ENCODE data around the gene LRRC51. TPM values are rescaled to one million over a fixed set of nuclear protein-coding genes. Genes with fewer than 3 reads are reported as not detected.
A peak's percentile ranks its signal among the peaks of the same experiment; 100 is the strongest.

LRRC51 gene
- total RNA-seq, 2 donors from 2014 or later: 3.9 to 5.0 TPM

- intact Hi-C loops (cut with DNase I): no loop called here
- no peak for DNase-seq
Measured at GRCh38 chr11:72067266-72067665, 13.4 kb upstream of the LRRC51 start.

GRCh38 chr11:72067676-72068075 is 13.0 kb upstream of the LRRC51 start:
- intact Hi-C loops (cut with DNase I): no loop called here
- ATAC-seq: no peak
- no peak for DNase-seq

More at GRCh38 chr11:72067266-72067665, 13.4 kb upstream of the LRRC51 start:
- no peak for ATAC-seq

GRCh38 chr11:72069200-72069599 is 11.4 kb upstream of the LRRC51 start:
- DNase-seq (no peak), ATAC-seq (peak; percentile 13 to 21)
- intact Hi-C loops (cut with DNase I): no loop called here

GRCh38 chr11:72069787-72070251 is 10.8 kb upstream of the LRRC51 start:
- intact Hi-C loops (cut with DNase I): no loop called here
- DNase-seq (peak; percentile 89), ATAC-seq (peak; percentile 96 to 100)

GRCh38 chr11:72070491-72070890 is 10.2 kb upstream of the LRRC51 start:
- intact Hi-C loops (cut with DNase I): no loop called here
- no peak for DNase-seq
- no peak for ATAC-seq

- ATAC-seq (no peak), DNase-seq (no peak)
- intact Hi-C loops (cut with DNase I): no loop called here
Measured at GRCh38 chr11:72072348-72072747, 8.3 kb upstream of the LRRC51 start.

- intact Hi-C loops (cut with DNase I): loop anchor here in 1 of 2 donors (5.0 kb wide), 1 partner anchor 33 kb away; no protein-coding TSS in a partner anchor
- no peak for DNase-seq
- ATAC-seq: no peak
Measured at GRCh38 chr11:72075109-72075508, 5.5 kb upstream of the LRRC51 start.

GRCh38 chr11:72075756-72076155 is 4.9 kb upstream of the LRRC51 start:
- intact Hi-C loops (cut with DNase I): loop anchor here in 1 of 2 donors (5.0 kb wide), 1 partner anchor 33 kb away; no protein-coding TSS in a partner anchor
- DNase-seq (no peak), ATAC-seq (no peak)

- ATAC-seq (no peak), DNase-seq (no peak)
- intact Hi-C loops (cut with DNase I): loop anchor here in 1 of 2 donors (5.0 kb wide), 1 partner anchor 36 kb away; no protein-coding TSS in a partner anchor
Measured at GRCh38 chr11:72078477-72078876, 2.2 kb upstream of the LRRC51 start.

GRCh38 chr11:72079819-72080325 is 778 bp upstream of the LRRC51 start:
- ATAC-seq (peak; percentile 32 to 57), DNase-seq (no peak)
- intact Hi-C loops (cut with DNase I): loop anchor here in 1 of 2 donors (5.0 kb wide), 1 partner anchor 38 kb away; no protein-coding TSS in a partner anchor

GRCh38 chr11:72081184-72081644 is 564 bp downstream of the LRRC51 start:
- no peak for DNase-seq
- ATAC-seq: no peak
- intact Hi-C loops (cut with DNase I): no loop called here

- ATAC-seq (no peak), DNase-seq (no peak)
- intact Hi-C loops (cut with DNase I): no loop called here
Measured at GRCh38 chr11:72081821-72082453, 1.3 kb downstream of the LRRC51 start.

GRCh38 chr11:72083414-72083813 is 2.8 kb downstream of the LRRC51 start:
- DNase-seq: no peak
- intact Hi-C loops (cut with DNase I): no loop called here
- ATAC-seq: no peak

- intact Hi-C loops (cut with DNase I): no loop called here
- no peak for DNase-seq
- no peak for ATAC-seq
Measured at GRCh38 chr11:72084076-72084475, 3.4 kb downstream of the LRRC51 start.

- DNase-seq: no peak
- intact Hi-C loops (cut with DNase I): loop anchor here in 1 of 2 donors (5.0 kb wide), 1 partner anchor 58 kb away; no protein-coding TSS in a partner anchor
- ATAC-seq: no peak
Measured at GRCh38 chr11:72084965-72085364, 4.3 kb downstream of the LRRC51 start.

GRCh38 chr11:72085621-72086351 is 5.1 kb downstream of the LRRC51 start:
- ATAC-seq (no peak), DNase-seq (no peak)
- intact Hi-C loops (cut with DNase I): loop anchor here in 1 of 2 donors (5.0 kb wide), 1 partner anchor 58 kb away; no protein-coding TSS in a partner anchor

- ATAC-seq: no peak
- DNase-seq: no peak
- intact Hi-C loops (cut with DNase I): loop anchor here in 1 of 2 donors (5.0 kb wide), 1 partner anchor 61 kb away; no protein-coding TSS in a partner anchor
Measured at GRCh38 chr11:72088076-72088808, 7.6 kb downstream of the LRRC51 start.

GRCh38 chr11:72091292-72091691 is 10.6 kb downstream of the LRRC51 start:
- DNase-seq (peak; percentile 72), ATAC-seq (peak; percentile 90 to 96)
- intact Hi-C loops (cut with DNase I): loop anchor here in 1 of 2 donors (1.0 kb wide), 1 partner anchor 66 kb away; no protein-coding TSS in a partner anchor

GRCh38 chr11:72098741-72099140 is 18.1 kb downstream of the LRRC51 start:
- intact Hi-C loops (cut with DNase I): no loop called here
- ATAC-seq: no peak
- DNase-seq: no peak

Measured in left cardiac atrium (tissue), 4 donors.